Measurements from ENCODE around the gene MAP3K2. TPM values are rescaled to one million over a fixed set of nuclear protein-coding genes. Genes with fewer than 3 reads are reported as not detected.
A peak's percentile ranks its signal among the peaks of the same experiment; 100 is the strongest.

The MAP3K2 gene
- total and polyA plus RNA-seq, 4 donors: 6.6 to 79.3 (median 40.6) TPM

- intact Hi-C loops (cut with DNase I): no loop called here
- no peaks in the 10 kb centered on the region for H3K4me1 ChIP-seq (ENCODE audit: control insufficient read depth in 1 of 2, insufficient read depth in 2 of 2, low read length in 2 of 2)
- H3K27me3 ChIP-seq (ENCODE audit: control insufficient read depth in 1 of 2, insufficient read depth in 2 of 2, low read length in 1 of 2): no peaks in the 10 kb centered on the region
- no peak overlapping the region for H3K4me3 ChIP-seq (ENCODE audit: low read length in 2 of 2)
- DNase-seq (no peak), ATAC-seq (ENCODE audit: low FRiP score) (no peak)
- H3K36me3 ChIP-seq (ENCODE audit: control insufficient read depth in 1 of 2, insufficient read depth in 2 of 2, low read length in 1 of 2): no peaks in the 10 kb centered on the region
- peak overlapping the region in 1 of 2 donors; percentile 64 for H3K27ac ChIP-seq (ENCODE audit: low read depth in 1 of 2, low read length in 2 of 2)
- no peaks in the 10 kb centered on the region for H3K9me3 ChIP-seq (ENCODE audit: control insufficient read depth, low read length)
- 84% methylated on average over 7 of the region's 7 CpGs for WGBS, 2 donors
These were observed 16.9 kb upstream of the MAP3K2 start for GRCh38 chr2:127404466-127405254.

- no peak for DNase-seq
- intact Hi-C loops (cut with DNase I): no loop called here
These were observed 15.7 kb upstream of the MAP3K2 start for GRCh38 chr2:127403460-127403859.

GRCh38 chr2:127401757-127402695 lies 14.3 kb upstream of the MAP3K2 start:
- WGBS, 2 donors: 71 to 72% methylated on average over 11 of the region's 11 CpGs
- no peak overlapping the region for H3K4me3 ChIP-seq (ENCODE audit: low read length in 2 of 2)
- no peaks in the 10 kb centered on the region for H3K27me3 ChIP-seq (ENCODE audit: control insufficient read depth in 1 of 2, insufficient read depth in 2 of 2, low read length in 1 of 2)
- no peaks in the 10 kb centered on the region for H3K4me1 ChIP-seq (ENCODE audit: control insufficient read depth in 1 of 2, insufficient read depth in 2 of 2, low read length in 2 of 2)
- H3K36me3 ChIP-seq (ENCODE audit: control insufficient read depth in 1 of 2, insufficient read depth in 2 of 2, low read length in 1 of 2): no peaks in the 10 kb centered on the region
- intact Hi-C loops (cut with DNase I): no loop called here
- H3K9me3 ChIP-seq (ENCODE audit: control insufficient read depth, low read length): no peaks in the 10 kb centered on the region
- DNase-seq (no peak), ATAC-seq (ENCODE audit: low FRiP score) (no peak)
- no peak overlapping the region for H3K27ac ChIP-seq (ENCODE audit: low read depth in 1 of 2, low read length in 2 of 2)

More at GRCh38 chr2:127403460-127403859, 15.7 kb upstream of the MAP3K2 start:
- Histone ChIP-seq H3K27me3 (ENCODE audit: control insufficient read depth in 1 of 2, insufficient read depth in 2 of 2, low read length in 1 of 2) (no peaks in the 10 kb centered on the region), H3K4me1 (ENCODE audit: control insufficient read depth in 1 of 2, insufficient read depth in 2 of 2, low read length in 2 of 2) (no peaks in the 10 kb centered on the region), H3K9me3 (ENCODE audit: control insufficient read depth, low read length) (no peaks in the 10 kb centered on the region), H3K4me3 (ENCODE audit: low read length in 2 of 2) (no peak overlapping the region), H3K27ac (ENCODE audit: low read depth in 1 of 2, low read length in 2 of 2) (no peak overlapping the region), H3K36me3 (ENCODE audit: control insufficient read depth in 1 of 2, insufficient read depth in 2 of 2, low read length in 1 of 2) (no peaks in the 10 kb centered on the region)
- no peak for ATAC-seq (ENCODE audit: low FRiP score)
- WGBS, 2 donors: 67 to 74% methylated on average over 3 of the region's 3 CpGs

GRCh38 chr2:127400897-127401756 lies 13.4 kb upstream of the MAP3K2 start:
- ATAC-seq (ENCODE audit: low FRiP score) (peak; percentile 22), DNase-seq (no peak)
- H3K27ac ChIP-seq (ENCODE audit: low read depth in 1 of 2, low read length in 2 of 2): no peak overlapping the region
- no peak overlapping the region for H3K4me3 ChIP-seq (ENCODE audit: low read length in 2 of 2)
- no peaks in the 10 kb centered on the region for H3K9me3 ChIP-seq (ENCODE audit: control insufficient read depth, low read length)
- no peaks in the 10 kb centered on the region for H3K36me3 ChIP-seq (ENCODE audit: control insufficient read depth in 1 of 2, insufficient read depth in 2 of 2, low read length in 1 of 2)
- H3K27me3 ChIP-seq (ENCODE audit: control insufficient read depth in 1 of 2, insufficient read depth in 2 of 2, low read length in 1 of 2): no peaks in the 10 kb centered on the region
- intact Hi-C loops (cut with DNase I): no loop called here
- WGBS, 2 donors: 80 to 83% methylated on average over 39 of the region's 39 CpGs
- H3K4me1 ChIP-seq (ENCODE audit: control insufficient read depth in 1 of 2, insufficient read depth in 2 of 2, low read length in 2 of 2): no peaks in the 10 kb centered on the region

- 87 to 91% methylated on average over 5 to 9 of the region's 9 CpGs for WGBS, 2 donors
- intact Hi-C loops (cut with DNase I): no loop called here
- no peaks in the 10 kb centered on the region for H3K27me3 ChIP-seq (ENCODE audit: control insufficient read depth in 1 of 2, insufficient read depth in 2 of 2, low read length in 1 of 2)
- no peaks in the 10 kb centered on the region for H3K9me3 ChIP-seq (ENCODE audit: control insufficient read depth, low read length)
- H3K36me3 ChIP-seq (ENCODE audit: control insufficient read depth in 1 of 2, insufficient read depth in 2 of 2, low read length in 1 of 2): no peaks in the 10 kb centered on the region
- H3K27ac ChIP-seq (ENCODE audit: low read depth in 1 of 2, low read length in 2 of 2): no peak overlapping the region
- no peaks in the 10 kb centered on the region for H3K4me1 ChIP-seq (ENCODE audit: control insufficient read depth in 1 of 2, insufficient read depth in 2 of 2, low read length in 2 of 2)
- DNase-seq: no peak
- no peak for ATAC-seq (ENCODE audit: low FRiP score)
- no peak overlapping the region for H3K4me3 ChIP-seq (ENCODE audit: low read length in 2 of 2)
These were observed 12.7 kb upstream of the MAP3K2 start for GRCh38 chr2:127400533-127400896.

- Histone ChIP-seq H3K4me1 (ENCODE audit: control insufficient read depth in 1 of 2, insufficient read depth in 2 of 2, low read length in 2 of 2) (peaks cover 0 to 4% of the 10 kb centered on the region in 2 donors), H3K4me3 (ENCODE audit: low read length in 2 of 2) (no peak overlapping the region), H3K9me3 (ENCODE audit: control insufficient read depth, low read length) (no peaks in the 10 kb centered on the region), H3K36me3 (ENCODE audit: control insufficient read depth in 1 of 2, insufficient read depth in 2 of 2, low read length in 1 of 2) (no peaks in the 10 kb centered on the region), H3K27me3 (ENCODE audit: control insufficient read depth in 1 of 2, insufficient read depth in 2 of 2, low read length in 1 of 2) (no peaks in the 10 kb centered on the region), H3K27ac (ENCODE audit: low read depth in 1 of 2, low read length in 2 of 2) (peak overlapping the region in 1 of 2 donors; percentile 2)
- DNase-seq (peak; percentile 93 to 96), ATAC-seq (ENCODE audit: low FRiP score) (peak; percentile 83)
- intact Hi-C loops (cut with DNase I): no loop called here
- 0 to 1% methylated on average over 4 of the region's 4 CpGs for WGBS, 2 donors
These were observed 10.4 kb upstream of the MAP3K2 start for GRCh38 chr2:127398239-127398590.

- peaks cover 3 to 4% of the 10 kb centered on the region in 2 donors for H3K4me1 ChIP-seq (ENCODE audit: control insufficient read depth in 1 of 2, insufficient read depth in 2 of 2, low read length in 2 of 2)
- peak; percentile 12 for ATAC-seq (ENCODE audit: low FRiP score)
- H3K36me3 ChIP-seq (ENCODE audit: control insufficient read depth in 1 of 2, insufficient read depth in 2 of 2, low read length in 1 of 2): no peaks in the 10 kb centered on the region
- no peaks in the 10 kb centered on the region for H3K9me3 ChIP-seq (ENCODE audit: control insufficient read depth, low read length)
- no peak for DNase-seq
- H3K27ac ChIP-seq (ENCODE audit: low read depth in 1 of 2, low read length in 2 of 2): peak overlapping the region in 1 of 2 donors; percentile 2
- no peak overlapping the region for H3K4me3 ChIP-seq (ENCODE audit: low read length in 2 of 2)
- H3K27me3 ChIP-seq (ENCODE audit: control insufficient read depth in 1 of 2, insufficient read depth in 2 of 2, low read length in 1 of 2): no peaks in the 10 kb centered on the region
- WGBS, 2 donors: 44 to 54% methylated on average over 9 of the region's 9 CpGs
- intact Hi-C loops (cut with DNase I): no loop called here
These were observed 9.9 kb upstream of the MAP3K2 start for GRCh38 chr2:127397568-127398238.

- DNase-seq: no peak
- Histone ChIP-seq H3K36me3 (ENCODE audit: control insufficient read depth in 1 of 2, insufficient read depth in 2 of 2, low read length in 1 of 2) (no peaks in the 10 kb centered on the region), H3K27ac (ENCODE audit: low read depth in 1 of 2, low read length in 2 of 2) (peak overlapping the region in 1 of 2 donors; percentile 54), H3K9me3 (ENCODE audit: control insufficient read depth, low read length) (no peaks in the 10 kb centered on the region), H3K4me3 (ENCODE audit: low read length in 2 of 2) (no peak overlapping the region), H3K4me1 (ENCODE audit: control insufficient read depth in 1 of 2, insufficient read depth in 2 of 2, low read length in 2 of 2) (peaks cover 4 to 6% of the 10 kb centered on the region in 2 donors), H3K27me3 (ENCODE audit: control insufficient read depth in 1 of 2, insufficient read depth in 2 of 2, low read length in 1 of 2) (no peaks in the 10 kb centered on the region)
- intact Hi-C loops (cut with DNase I): no loop called here
- 9 to 12% methylated on average over 3 of the region's 3 CpGs for WGBS, 2 donors
- no peak for ATAC-seq (ENCODE audit: low FRiP score)
These were observed 6.7 kb upstream of the MAP3K2 start for GRCh38 chr2:127394492-127394891.

Data from aorta (tissue), 5 donors.